Measurements from ENCODE around the gene SLC44A5.

DNA sequence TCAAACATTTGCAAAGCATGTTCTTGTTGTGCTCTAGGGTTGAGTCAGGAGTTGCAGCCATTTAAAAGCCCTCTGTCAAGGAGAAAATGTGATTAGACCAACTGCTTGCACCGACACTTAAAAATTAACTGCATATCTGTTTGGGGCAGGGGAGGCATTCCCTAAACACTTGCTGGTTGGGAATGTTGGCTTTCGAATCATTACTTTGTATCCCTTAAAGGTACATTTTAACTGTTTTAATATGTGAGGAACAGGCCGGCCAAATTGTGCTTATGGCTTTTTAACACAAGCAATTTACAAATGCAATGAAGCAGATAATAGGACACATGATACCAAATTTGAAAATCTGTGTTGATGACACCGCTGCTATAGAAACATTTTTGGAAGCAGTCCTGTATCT is 317.6 kb downstream of the SLC44A5 start:
- no peak for TF ChIP-seq POLR2A (IDR thresholded peaks at IDR 0.05; ENCODE audit: low read length)
- no peak for TF ChIP-seq GATA1 (IDR thresholded peaks at IDR 0.05; ENCODE audit: low read depth, low read length)

Measured in erythroblast (primary cell).